DND-41 (cell line): ENCODE results near the gene MUL1.
"Not testable (repeated sequence)": the region's sequence is repeated elsewhere in the genome, so short reads cannot be mapped to it uniquely, and the experiment has no call there.

Experiments used
- ATAC-seq: fragments of 200-7000 bp; cut with Tn5 transposase; 3 replicates; pipeline ENCODE4 v1.9.1; 2021; ENCODE audit warnings: low read depth; ENCODE audit not compliant: insufficient read depth
- DNase-seq: peaks from one replicate; pipeline ENCODE4 v3.0.0-alpha.2; 2020
- H2AFZ ChIP-seq: 2 replicates; pipeline ENCODE4 v1.6.0; 2012; ENCODE audit warnings: low read depth, low read length
- H3K27ac ChIP-seq: 2 replicates; pipeline ENCODE4 v1.5.1; 2012; ENCODE audit warnings: low read length, inconsistent platforms
- H3K27me3 ChIP-seq: fragments of 200-600 bp; sonication (generic); 2 replicates; pipeline ENCODE4 v1.6.0; 2012; ENCODE audit warnings: low read length, mild to moderate bottlenecking, inconsistent platforms; ENCODE audit not compliant: insufficient read depth, poor library complexity
- H3K36me3 ChIP-seq: 2 replicates; pipeline ENCODE4 v1.5.1; 2012; ENCODE audit warnings: low read length, inconsistent platforms; ENCODE audit not compliant: insufficient read depth
- H3K4me1 ChIP-seq: 2 replicates; pipeline ENCODE4 v1.5.1; 2012; ENCODE audit warnings: mild to moderate bottlenecking, low read length; ENCODE audit not compliant: insufficient read depth
- H3K4me2 ChIP-seq: 2 replicates; pipeline ENCODE4 v1.6.0; 2012; ENCODE audit warnings: mild to moderate bottlenecking, moderate library complexity, low read length, inconsistent platforms; ENCODE audit not compliant: insufficient read depth
- H3K4me3 ChIP-seq, 2 experiments: fragments of 200-600 bp in 1 of 2; shearing (Covaris generic) in 1 of 2; 2 replicates each; pipeline ENCODE4 v1.5.1; 2012 to 2016; ENCODE audit warnings: inconsistent platforms in 2 of 2, low read length in 2 of 2, mild to moderate bottlenecking in 2 of 2, low read depth in 1 of 2, moderate library complexity in 1 of 2
- H3K79me2 ChIP-seq: 2 replicates; pipeline ENCODE4 v1.6.0; 2012; ENCODE audit warnings: low read length, inconsistent platforms; ENCODE audit not compliant: insufficient read depth
- H3K9ac ChIP-seq: 2 replicates; pipeline ENCODE4 v1.6.0; 2012; ENCODE audit warnings: low read depth, mild to moderate bottlenecking, inconsistent platforms, low read length, moderate library complexity
- H3K9me3 ChIP-seq: 2 replicates; pipeline ENCODE4 v1.5.1; 2012; ENCODE audit warnings: low read length, moderate library complexity, mild to moderate bottlenecking, inconsistent platforms; ENCODE audit not compliant: insufficient read depth, severe bottlenecking
- H4K20me1 ChIP-seq: 2 replicates; pipeline ENCODE4 v1.6.0; 2012; ENCODE audit warnings: low read length; ENCODE audit not compliant: insufficient read depth
- CTCF ChIP-seq: IDR thresholded peaks from 2 replicates; pipeline ENCODE4 v1.5.1; 2012; ENCODE audit warnings: borderline replicate concordance, low read length, moderate library complexity, mild to moderate bottlenecking; ENCODE audit not compliant: poor library complexity, severe bottlenecking; ENCODE audit errors: extremely low read depth
- EZH2 ChIP-seq: IDR thresholded peaks from 3 replicates; pipeline ENCODE4 v1.6.1; 2012; ENCODE audit warnings: borderline replicate concordance, low read depth, mild to moderate bottlenecking, moderate library complexity, low read length, inconsistent platforms; ENCODE audit not compliant: severe bottlenecking

MUL1 gene

GRCh38 chr1:20528221-20528620, 20.3 kb upstream of the MUL1 start:
- Histone ChIP-seq H3K27me3 (peaks cover 15% of the 10 kb centered on the region), H3K4me1 (no peaks in the 10 kb centered on the region), H3K36me3 (no peaks in the 10 kb centered on the region), H3K79me2 (no peaks in the 10 kb centered on the region), H3K4me2 (no peak overlapping the region), H3K4me3 (no peak overlapping the region), H2AFZ (no peak overlapping the region), H3K9me3 (no peaks in the 10 kb centered on the region), H3K27ac (no peak overlapping the region), H3K9ac (no peak overlapping the region), H4K20me1 (no peaks in the 10 kb centered on the region)
- TF ChIP-seq CTCF (no peak), EZH2 (no peak)
- no peak for DNase-seq
- no peak for ATAC-seq

GRCh38 chr1:20526267-20526666, 18.3 kb upstream of the MUL1 start:
- Histone ChIP-seq H3K27ac (no peak overlapping the region), H2AFZ (no peak overlapping the region), H3K4me3 (no peak overlapping the region), H3K4me1 (no peaks in the 10 kb centered on the region), H3K9me3 (no peaks in the 10 kb centered on the region), H3K9ac (no peak overlapping the region), H3K27me3 (peaks cover 13% of the 10 kb centered on the region), H4K20me1 (no peaks in the 10 kb centered on the region), H3K79me2 (no peaks in the 10 kb centered on the region), H3K36me3 (no peaks in the 10 kb centered on the region), H3K4me2 (no peak overlapping the region)
- no peak for ATAC-seq
- DNase-seq: no peak
- TF ChIP-seq EZH2 (no peak), CTCF (no peak)

GRCh38 chr1:20521960-20522861, 14.3 kb upstream of the MUL1 start:
- no peaks in the 10 kb centered on the region for H3K79me2 ChIP-seq
- TF ChIP-seq EZH2: no peak
- peak; percentile 86 for TF ChIP-seq CTCF
- H3K4me2 ChIP-seq: no peak overlapping the region
- H3K36me3 ChIP-seq: no peaks in the 10 kb centered on the region
- H3K4me3 ChIP-seq: no peak overlapping the region
- DNase-seq (peak; percentile 65), ATAC-seq (no peak)
- peaks cover 4% of the 10 kb centered on the region for H3K27me3 ChIP-seq
- no peak overlapping the region for H3K27ac ChIP-seq
- H3K9ac ChIP-seq: no peak overlapping the region
- no peaks in the 10 kb centered on the region for H4K20me1 ChIP-seq
- no peaks in the 10 kb centered on the region for H3K9me3 ChIP-seq
- H2AFZ ChIP-seq: no peak overlapping the region
- H3K4me1 ChIP-seq: no peaks in the 10 kb centered on the region

GRCh38 chr1:20519609-20520262, 11.8 kb upstream of the MUL1 start:
- H3K4me2 ChIP-seq: not testable (repeated sequence)

More at GRCh38 chr1:20519609-20520262, 11.8 kb upstream of the MUL1 start:
- not testable (repeated sequence) for H3K36me3 ChIP-seq, DNase-seq, H3K27me3 ChIP-seq, H2AFZ ChIP-seq, H3K9me3 ChIP-seq, H4K20me1 ChIP-seq, H3K79me2 ChIP-seq, ATAC-seq, H3K4me1 ChIP-seq, H3K9ac ChIP-seq, H3K4me3 ChIP-seq, H3K27ac ChIP-seq
